ENCODE results near the gene KIAA2012. TPM values are rescaled to one million over a fixed set of nuclear protein-coding genes. Genes with fewer than 3 reads are reported as not detected.
A peak's percentile ranks its signal among the peaks of the same experiment; 100 is the strongest.

KIAA2012 gene
- total RNA-seq, 1 donor from 2014 or later = not detected

- Mint-ChIP-seq H3K27ac (ENCODE audit: unreplicated experiment) (peak overlapping the region; percentile 98), H3K4me3 (ENCODE audit: unreplicated experiment) (peak overlapping the region; percentile 97)
- no peak for FAIRE-seq
Measured at GRCh38 chr2:202031246-202031951, 41.7 kb upstream of the KIAA2012 start.

GRCh38 chr2:202032846-202033316, 40.2 kb upstream of the KIAA2012 start:
- Mint-ChIP-seq H3K27me3 (ENCODE audit: low read depth, unreplicated experiment) (no peaks in the 10 kb centered on the region), H3K36me3 (ENCODE audit: low read depth, unreplicated experiment) (no peaks in the 10 kb centered on the region), H3K4me1 (ENCODE audit: low read depth, unreplicated experiment) (peaks cover 6% of the 10 kb centered on the region), H3K9me3 (ENCODE audit: unreplicated experiment) (no peaks in the 10 kb centered on the region), H3K4me3 (ENCODE audit: unreplicated experiment) (peak overlapping the region; percentile 97), H3K27ac (ENCODE audit: unreplicated experiment) (peak overlapping the region; percentile 98)
- no peaks in the 10 kb centered on the region for H3K9me3 ChIP-seq (ENCODE audit: insufficient read depth, low read depth, low read length)
- H3K27ac ChIP-seq (ENCODE audit: low read depth, low read length) = peak overlapping the region; percentile 95
- H3K9ac ChIP-seq (ENCODE audit: low read length) = peak overlapping the region; percentile 94
- H3K4me2 ChIP-seq (ENCODE audit: low read length) = peak overlapping the region; percentile 100
- H2AFZ ChIP-seq (ENCODE audit: low read depth, low read length) = peak overlapping the region; percentile 87
- no peaks in the 10 kb centered on the region for H3K27me3 ChIP-seq (ENCODE audit: insufficient read depth, low read length)
- FAIRE-seq (no peak), DNase-seq (ENCODE audit: low read depth) (no peak)
- H4K20me1 ChIP-seq (ENCODE audit: insufficient read depth, low read length) = peaks cover 31% of the 10 kb centered on the region
- H3K4me1 ChIP-seq (ENCODE audit: insufficient read depth, low read length) = peaks cover 20% of the 10 kb centered on the region
- TF ChIP-seq CTCF (IDR thresholded peaks at IDR 0.05; ENCODE audit: insufficient read depth, low read depth, low read length) (no peak), EZH2 (IDR thresholded peaks at IDR 0.05; ENCODE audit: insufficient read depth, low read length) (no peak)
- H3K36me3 ChIP-seq (ENCODE audit: insufficient read depth, low read length) = no peaks in the 10 kb centered on the region
- H3K79me2 ChIP-seq (ENCODE audit: insufficient read depth, low read length) = peaks cover 38% of the 10 kb centered on the region
- peak overlapping the region; percentile 83 for H3K4me3 ChIP-seq (ENCODE audit: insufficient read depth, low read depth, low read length)

More at GRCh38 chr2:202031246-202031951, 41.7 kb upstream of the KIAA2012 start:
- peaks cover 6% of the 10 kb centered on the region for H3K4me1 Mint-ChIP-seq (ENCODE audit: low read depth, unreplicated experiment)
- Histone ChIP-seq H3K36me3 (ENCODE audit: insufficient read depth, low read length) (no peaks in the 10 kb centered on the region), H3K79me2 (ENCODE audit: insufficient read depth, low read length) (peaks cover 23% of the 10 kb centered on the region), H3K4me1 (ENCODE audit: insufficient read depth, low read length) (peaks cover 16% of the 10 kb centered on the region), H3K9ac (ENCODE audit: low read length) (no peak overlapping the region), H2AFZ (ENCODE audit: low read depth, low read length) (no peak overlapping the region), H3K27me3 (ENCODE audit: insufficient read depth, low read length) (no peaks in the 10 kb centered on the region), H4K20me1 (ENCODE audit: insufficient read depth, low read length) (peaks cover 19% of the 10 kb centered on the region), H3K4me2 (ENCODE audit: low read length) (peak overlapping the region; percentile 100), H3K4me3 (ENCODE audit: insufficient read depth, low read depth, low read length) (no peak overlapping the region), H3K9me3 (ENCODE audit: insufficient read depth, low read depth, low read length) (no peaks in the 10 kb centered on the region), H3K27ac (ENCODE audit: low read depth, low read length) (no peak overlapping the region)
- H3K27me3 Mint-ChIP-seq (ENCODE audit: low read depth, unreplicated experiment) = no peaks in the 10 kb centered on the region
- no peaks in the 10 kb centered on the region for H3K36me3 Mint-ChIP-seq (ENCODE audit: low read depth, unreplicated experiment)
- no peaks in the 10 kb centered on the region for H3K9me3 Mint-ChIP-seq (ENCODE audit: unreplicated experiment)
- DNase-seq (ENCODE audit: low read depth) = no peak
- TF ChIP-seq CTCF (IDR thresholded peaks at IDR 0.05; ENCODE audit: insufficient read depth, low read depth, low read length) (no peak), EZH2 (IDR thresholded peaks at IDR 0.05; ENCODE audit: insufficient read depth, low read length) (no peak)
